Measurements from ENCODE around the gene CCDC93.

DNA sequence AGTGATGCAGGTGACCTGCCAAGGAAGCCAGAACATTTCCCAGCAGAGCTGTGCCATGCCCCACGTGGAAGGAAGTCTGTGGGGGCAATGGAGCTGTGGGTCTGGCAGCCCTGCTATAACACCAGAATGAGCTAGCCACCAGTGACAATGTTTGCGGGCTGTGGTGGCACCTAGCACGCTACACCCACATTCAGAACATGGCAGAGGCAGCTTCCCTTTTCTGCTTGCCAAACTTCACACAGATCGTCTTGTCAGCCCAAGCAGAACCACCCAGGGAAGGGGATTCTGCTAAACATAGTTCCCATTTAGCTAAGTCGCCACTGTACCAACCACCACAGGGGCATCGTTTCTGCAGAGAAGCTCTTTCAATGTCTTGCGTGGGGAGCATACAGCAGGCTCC is 27.0 kb upstream of the CCDC93 start:
- TF ChIP-seq POLR2A (IDR thresholded peaks at IDR 0.05) (no peak), EP300 (IDR thresholded peaks at IDR 0.05) (no peak)
- TF ChIP-seq, protein P1, sequence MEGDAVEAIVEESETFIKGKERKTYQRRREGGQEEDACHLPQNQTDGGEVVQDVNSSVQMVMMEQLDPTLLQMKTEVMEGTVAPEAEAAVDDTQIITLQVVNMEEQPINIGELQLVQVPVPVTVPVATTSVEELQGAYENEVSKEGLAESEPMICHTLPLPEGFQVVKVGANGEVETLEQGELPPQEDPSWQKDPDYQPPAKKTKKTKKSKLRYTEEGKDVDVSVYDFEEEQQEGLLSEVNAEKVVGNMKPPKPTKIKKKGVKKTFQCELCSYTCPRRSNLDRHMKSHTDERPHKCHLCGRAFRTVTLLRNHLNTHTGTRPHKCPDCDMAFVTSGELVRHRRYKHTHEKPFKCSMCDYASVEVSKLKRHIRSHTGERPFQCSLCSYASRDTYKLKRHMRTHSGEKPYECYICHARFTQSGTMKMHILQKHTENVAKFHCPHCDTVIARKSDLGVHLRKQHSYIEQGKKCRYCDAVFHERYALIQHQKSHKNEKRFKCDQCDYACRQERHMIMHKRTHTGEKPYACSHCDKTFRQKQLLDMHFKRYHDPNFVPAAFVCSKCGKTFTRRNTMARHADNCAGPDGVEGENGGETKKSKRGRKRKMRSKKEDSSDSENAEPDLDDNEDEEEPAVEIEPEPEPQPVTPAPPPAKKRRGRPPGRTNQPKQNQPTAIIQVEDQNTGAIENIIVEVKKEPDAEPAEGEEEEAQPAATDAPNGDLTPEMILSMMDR (IDR thresholded peaks at IDR 0.05), result no peak
